Measurements from ENCODE around the gene HUNK. TPM values are rescaled to one million over a fixed set of nuclear protein-coding genes. Genes with fewer than 3 reads are reported as not detected.

HUNK gene
- total and polyA plus RNA-seq, 2 experiments from 2014 or later = 7.1 to 10.8 TPM

DNA sequence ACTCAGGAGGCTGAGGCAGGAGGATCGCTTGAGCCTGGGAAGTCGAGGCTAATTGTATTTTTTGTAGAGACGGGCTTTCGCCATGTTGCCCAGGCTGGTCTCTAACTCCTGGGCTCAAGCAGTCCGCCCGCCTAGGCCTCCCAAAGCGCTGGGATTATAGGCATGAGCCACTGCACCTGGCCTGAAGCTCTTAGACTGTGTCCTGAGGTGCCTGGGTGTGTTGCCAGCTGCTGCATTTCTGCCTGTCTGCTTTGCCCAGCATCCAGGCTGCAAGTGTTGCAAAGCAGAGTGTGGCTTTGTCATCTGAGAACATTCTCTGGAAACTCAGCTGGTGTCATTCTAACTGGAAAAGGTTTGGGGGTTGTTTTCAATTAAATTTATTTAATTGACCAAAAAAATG lies 105.0 kb downstream of the HUNK start:
- Histone ChIP-seq H3K79me2 (no peaks in the 10 kb centered on the region), H3K4me2 (no peak overlapping the region), H3K36me3 (replicated peaks; ENCODE audit: insufficient read depth, low read depth) (no peaks in the 10 kb centered on the region), H3K27ac (no peak overlapping the region), H3K9me3 (ENCODE audit: low read depth) (no peaks in the 10 kb centered on the region), H3K9me2 (replicated peaks; ENCODE audit: insufficient read depth) (no peaks in the 10 kb centered on the region), H4K20me1 (ENCODE audit: insufficient read depth, poor library complexity, severe bottlenecking) (no peaks in the 10 kb centered on the region), H3K4me3 (no peak overlapping the region), H3K4me1 (ENCODE audit: insufficient read depth) (no peaks in the 10 kb centered on the region), H2AFZ (no peak overlapping the region), H3K27me3 (no peaks in the 10 kb centered on the region)
- TF ChIP-seq EZH2phosphoT487 (IDR thresholded peaks at IDR 0.05; ENCODE audit: low read depth, severe bottlenecking, unreplicated experiment) (no peak), CTCF (IDR thresholded peaks at IDR 0.05; ENCODE audit: poor library complexity) (no peak), EZH2 (IDR thresholded peaks at IDR 0.05; ENCODE audit: borderline replicate concordance) (no peak)
- DNase-seq (ENCODE audit: low spot score) = no peak
- WGBS (ENCODE audit: low lambda C conversion rate, missing lambda C conversion rate) = 95% methylated on average over 7 of the region's 7 CpGs

DNA sequence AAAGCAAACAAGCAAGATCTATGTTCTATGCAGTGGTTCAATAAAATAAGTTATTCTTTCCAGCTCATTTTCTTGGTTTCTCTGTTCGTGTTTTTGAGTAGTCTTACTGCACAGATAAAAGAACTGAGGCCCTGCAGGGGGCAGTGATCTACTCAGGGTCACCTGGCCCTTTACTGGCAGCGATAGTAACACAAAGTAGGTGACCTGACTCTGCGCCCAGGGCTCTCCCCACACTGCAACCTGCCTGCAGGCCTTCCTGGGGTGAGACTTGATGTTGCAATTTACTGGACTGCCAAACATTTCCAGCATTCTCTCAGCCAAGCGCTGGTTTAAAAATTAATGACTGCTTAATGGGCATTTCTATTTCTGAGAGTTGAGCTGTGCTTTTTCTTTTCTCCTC lies 110.3 kb downstream of the HUNK start:
- no peak for TF ChIP-seq CTCF (IDR thresholded peaks at IDR 0.05; ENCODE audit: poor library complexity)
- TF ChIP-seq EZH2 (IDR thresholded peaks at IDR 0.05; ENCODE audit: borderline replicate concordance) = no peak
- no peak for TF ChIP-seq EZH2phosphoT487 (IDR thresholded peaks at IDR 0.05; ENCODE audit: low read depth, severe bottlenecking, unreplicated experiment)
- WGBS (ENCODE audit: low lambda C conversion rate, missing lambda C conversion rate) = 75% methylated on average over 4 of the region's 4 CpGs
- H3K4me2 ChIP-seq = no peak overlapping the region
- no peaks in the 10 kb centered on the region for H3K9me2 ChIP-seq (replicated peaks; ENCODE audit: insufficient read depth)
- no peaks in the 10 kb centered on the region for H3K36me3 ChIP-seq (replicated peaks; ENCODE audit: insufficient read depth, low read depth)
- no peak overlapping the region for H3K27ac ChIP-seq
- DNase-seq (ENCODE audit: low spot score) = peak; percentile 28
- H3K4me3 ChIP-seq = no peak overlapping the region
- no peaks in the 10 kb centered on the region for H3K27me3 ChIP-seq
- H3K79me2 ChIP-seq = no peaks in the 10 kb centered on the region
- H4K20me1 ChIP-seq (ENCODE audit: insufficient read depth, poor library complexity, severe bottlenecking) = no peaks in the 10 kb centered on the region
- H2AFZ ChIP-seq = no peak overlapping the region
- peaks cover 3% of the 10 kb centered on the region for H3K4me1 ChIP-seq (ENCODE audit: insufficient read depth)
- no peaks in the 10 kb centered on the region for H3K9me3 ChIP-seq (ENCODE audit: low read depth)

GRCh38 chr21:31983554-31983953 lies 110.7 kb downstream of the HUNK start:
- Histone ChIP-seq H2AFZ (no peak overlapping the region), H4K20me1 (ENCODE audit: insufficient read depth, poor library complexity, severe bottlenecking) (no peaks in the 10 kb centered on the region), H3K4me3 (no peak overlapping the region), H3K9me2 (replicated peaks; ENCODE audit: insufficient read depth) (no peaks in the 10 kb centered on the region), H3K27me3 (no peaks in the 10 kb centered on the region), H3K9me3 (ENCODE audit: low read depth) (no peaks in the 10 kb centered on the region), H3K79me2 (no peaks in the 10 kb centered on the region), H3K27ac (no peak overlapping the region), H3K36me3 (replicated peaks; ENCODE audit: insufficient read depth, low read depth) (no peaks in the 10 kb centered on the region), H3K4me2 (no peak overlapping the region), H3K4me1 (ENCODE audit: insufficient read depth) (peaks cover 3% of the 10 kb centered on the region)
- no peak for TF ChIP-seq EZH2phosphoT487 (IDR thresholded peaks at IDR 0.05; ENCODE audit: low read depth, severe bottlenecking, unreplicated experiment)
- TF ChIP-seq EZH2 (IDR thresholded peaks at IDR 0.05; ENCODE audit: borderline replicate concordance) = no peak
- TF ChIP-seq CTCF (IDR thresholded peaks at IDR 0.05; ENCODE audit: poor library complexity) = no peak
- 94% methylated on average over 8 of the region's 8 CpGs for WGBS (ENCODE audit: low lambda C conversion rate, missing lambda C conversion rate)
- no peak for DNase-seq (ENCODE audit: low spot score)

GRCh38 chr21:31985398-31985797 lies 112.6 kb downstream of the HUNK start:
- DNase-seq (ENCODE audit: low spot score) = no peak
- no peaks in the 10 kb centered on the region for H3K9me3 ChIP-seq (ENCODE audit: low read depth)
- H3K27ac ChIP-seq = no peak overlapping the region
- H3K27me3 ChIP-seq = no peaks in the 10 kb centered on the region
- no peaks in the 10 kb centered on the region for H4K20me1 ChIP-seq (ENCODE audit: insufficient read depth, poor library complexity, severe bottlenecking)
- no peaks in the 10 kb centered on the region for H3K79me2 ChIP-seq
- no peak overlapping the region for H2AFZ ChIP-seq
- 91% methylated on average over 7 of the region's 7 CpGs for WGBS (ENCODE audit: low lambda C conversion rate, missing lambda C conversion rate)
- TF ChIP-seq EZH2phosphoT487 (IDR thresholded peaks at IDR 0.05; ENCODE audit: low read depth, severe bottlenecking, unreplicated experiment) = no peak
- no peak for TF ChIP-seq EZH2 (IDR thresholded peaks at IDR 0.05; ENCODE audit: borderline replicate concordance)
- TF ChIP-seq CTCF (IDR thresholded peaks at IDR 0.05; ENCODE audit: poor library complexity) = no peak
- peaks cover 3% of the 10 kb centered on the region for H3K4me1 ChIP-seq (ENCODE audit: insufficient read depth)
- H3K4me3 ChIP-seq = no peak overlapping the region
- no peaks in the 10 kb centered on the region for H3K9me2 ChIP-seq (replicated peaks; ENCODE audit: insufficient read depth)
- H3K4me2 ChIP-seq = no peak overlapping the region
- H3K36me3 ChIP-seq (replicated peaks; ENCODE audit: insufficient read depth, low read depth) = no peaks in the 10 kb centered on the region
